Glutamatergic neuron (in vitro differentiated cells): Measurements from ENCODE around the gene KLHL22. TPM values are rescaled to one million over a fixed set of nuclear protein-coding genes. Genes with fewer than 3 reads are reported as not detected.

ENCODE experiments used
- DNase-seq: peaks from one replicate; pipeline ENCODE4 v3.0.0; 2022
- H3K27ac Mint-ChIP-seq: one replicate; pipeline ENCODE4 v1.8.0; 2020; ENCODE audit warnings: mild to moderate bottlenecking, mixed read lengths, inconsistent platforms; ENCODE audit not compliant: unreplicated experiment
- H3K27me3 Mint-ChIP-seq: one replicate; pipeline ENCODE4 v1.8.0; 2020; ENCODE audit warnings: mild to moderate bottlenecking, moderate library complexity, mixed read lengths, inconsistent platforms; ENCODE audit not compliant: unreplicated experiment
- H3K36me3 Mint-ChIP-seq: one replicate; pipeline ENCODE4 v1.8.0; 2020; ENCODE audit warnings: mild to moderate bottlenecking, mixed read lengths, inconsistent platforms; ENCODE audit not compliant: unreplicated experiment
- H3K4me1 Mint-ChIP-seq: one replicate; pipeline ENCODE4 v1.8.0; 2020; ENCODE audit warnings: mild to moderate bottlenecking, low read depth, mixed read lengths, inconsistent platforms; ENCODE audit not compliant: unreplicated experiment
- H3K4me3 Mint-ChIP-seq: one replicate; pipeline ENCODE4 v1.8.0; 2020; ENCODE audit warnings: mild to moderate bottlenecking, mixed read lengths, inconsistent platforms; ENCODE audit not compliant: unreplicated experiment
- H3K9me3 Mint-ChIP-seq: one replicate; pipeline ENCODE4 v1.8.0; 2020; ENCODE audit warnings: mild to moderate bottlenecking, moderate library complexity, mixed read lengths, inconsistent platforms; ENCODE audit not compliant: unreplicated experiment
- CTCF ChIP-seq: fragments of 200-600 bp; sonication (generic); IDR thresholded peaks from one replicate; pipeline ENCODE4 v1.5.0; 2021; ENCODE audit not compliant: partially characterized antibody, unreplicated experiment
- total RNA-seq: library from RNA; stranded (reverse); fragmentation: NEBNext Ultra II Directional; extraction: Animal tissue kit (Norgen Biotek cat#: 25700); gene quantifications from one replicate; pipeline ENCODE4 v1.2.1, GENCODE V29; 2021; ENCODE audit not compliant: unreplicated experiment

KLHL22 gene
- total RNA-seq, 1 donor from 2014 or later, result 20.2 TPM

GRCh38 chr22:20432244-20432686 is 63.3 kb downstream of the KLHL22 start:
- Mint-ChIP-seq H3K36me3 (no peaks in the 10 kb centered on the region), H3K27ac (no peak overlapping the region), H3K4me3 (no peak overlapping the region), H3K27me3 (peaks cover 22% of the 10 kb centered on the region), H3K4me1 (peaks cover 8% of the 10 kb centered on the region), H3K9me3 (peaks cover 3% of the 10 kb centered on the region)
- DNase-seq, result no peak
- TF ChIP-seq CTCF, result no peak

DNA sequence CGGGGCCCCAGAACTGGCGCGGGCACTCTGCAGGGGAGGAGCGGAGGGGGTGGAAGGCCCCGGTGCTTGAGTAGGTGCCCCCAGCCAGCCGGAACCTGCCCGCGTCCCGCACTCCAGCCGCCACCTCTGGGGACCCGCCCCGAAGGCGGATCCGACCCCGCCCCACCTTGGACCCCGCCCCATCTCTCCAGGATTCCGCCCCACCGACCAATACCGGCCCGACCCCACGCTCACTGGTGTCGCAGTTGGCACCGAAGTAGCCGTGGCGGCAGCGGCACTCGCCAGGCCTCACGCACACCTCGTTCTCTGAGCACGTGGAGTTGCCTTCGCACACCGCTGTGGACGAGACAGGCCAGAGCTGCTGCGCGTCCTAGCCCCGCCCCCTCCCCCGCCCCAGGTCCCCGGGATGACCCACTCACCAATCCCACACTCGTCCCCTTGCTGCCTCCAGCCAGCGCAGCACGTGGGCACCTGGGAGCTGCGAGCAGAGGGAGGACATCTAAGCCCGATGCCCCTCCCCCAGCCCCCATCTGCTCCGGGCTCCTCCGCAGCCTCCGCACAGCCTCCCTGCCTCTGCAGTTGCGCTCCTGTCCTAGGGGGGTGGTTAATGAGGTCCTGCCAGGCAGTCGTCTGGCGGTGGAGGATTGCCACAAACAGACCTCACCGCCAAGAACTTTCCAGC is 63.9 kb downstream of the KLHL22 start:
- peak; percentile 43 for DNase-seq
- Mint-ChIP-seq H3K27ac (no peak overlapping the region), H3K4me1 (peaks cover 5% of the 10 kb centered on the region), H3K9me3 (no peaks in the 10 kb centered on the region), H3K27me3 (peaks cover 23% of the 10 kb centered on the region), H3K4me3 (peak overlapping the region; percentile 67), H3K36me3 (no peaks in the 10 kb centered on the region)
- no peak for TF ChIP-seq CTCF

GRCh38 chr22:20430720-20431510 is 64.7 kb downstream of the KLHL22 start:
- peak; percentile 39 for TF ChIP-seq CTCF
- peak; percentile 79 for DNase-seq
- H3K4me3 Mint-ChIP-seq, result peak overlapping the region; percentile 52
- H3K4me1 Mint-ChIP-seq, result peaks cover 5% of the 10 kb centered on the region
- H3K9me3 Mint-ChIP-seq, result no peaks in the 10 kb centered on the region
- H3K27ac Mint-ChIP-seq, result no peak overlapping the region
- no peaks in the 10 kb centered on the region for H3K36me3 Mint-ChIP-seq
- peaks cover 23% of the 10 kb centered on the region for H3K27me3 Mint-ChIP-seq

- no peak overlapping the region for H3K27ac Mint-ChIP-seq
- no peaks in the 10 kb centered on the region for H3K36me3 Mint-ChIP-seq
- no peak for TF ChIP-seq CTCF
- no peaks in the 10 kb centered on the region for H3K4me1 Mint-ChIP-seq
- H3K4me3 Mint-ChIP-seq, result peak overlapping the region; percentile 52
- no peak for DNase-seq
- H3K27me3 Mint-ChIP-seq, result peaks cover 22% of the 10 kb centered on the region
- H3K9me3 Mint-ChIP-seq, result no peaks in the 10 kb centered on the region
Measured at GRCh38 chr22:20430101-20430719, 65.4 kb downstream of the KLHL22 start.
